Mesothelial cell of epicardium (in vitro differentiated cells): ENCODE data around the gene TMEM201. TPM values are rescaled to one million over a fixed set of nuclear protein-coding genes. Genes with fewer than 3 reads are reported as not detected.

Source experiments
- DNase-seq, 2 experiments: peaks; one replicate each; pipeline ENCODE4 v3.0.0; 2021; ENCODE audit warnings: low spot score in 2 of 2; ENCODE audit not compliant: unreplicated experiment in 2 of 2
- H3K27ac Mint-ChIP-seq: 2 replicates; pipeline ENCODE4 v1.8.0; 2021; ENCODE audit warnings: mixed read lengths
- H3K27me3 Mint-ChIP-seq: 2 replicates; pipeline ENCODE4 v1.8.0; 2021; ENCODE audit warnings: low read depth, mixed read lengths
- H3K36me3 Mint-ChIP-seq: 2 replicates; pipeline ENCODE4 v1.8.0; 2021; ENCODE audit warnings: mixed read lengths
- H3K4me1 Mint-ChIP-seq: 2 replicates; pipeline ENCODE4 v1.8.0; 2021; ENCODE audit warnings: mixed read lengths
- H3K4me3 Mint-ChIP-seq: 2 replicates; pipeline ENCODE4 v1.8.0; 2021; ENCODE audit warnings: mild to moderate bottlenecking, moderate library complexity, mixed read lengths
- H3K9me3 Mint-ChIP-seq: 2 replicates; pipeline ENCODE4 v1.8.0; 2021; ENCODE audit warnings: mixed read lengths
- total RNA-seq: library from RNA; stranded (reverse); gene quantifications from 3 replicates; pipeline ENCODE4 v1.2.1, GENCODE V29; 2021
- TF ChIP-seq, protein P1 (sequence below): fragments of 200-600 bp; sonication (generic); IDR thresholded peaks from one replicate; pipeline ENCODE4 v1.5.0; 2021; ENCODE audit warnings: antibody characterized with exemption; ENCODE audit not compliant: unreplicated experiment

The TMEM201 gene
- total RNA-seq, 1 donor from 2014 or later: 31.8 TPM

- Mint-ChIP-seq H3K27ac (no peak overlapping the region), H3K4me3 (no peak overlapping the region), H3K36me3 (peaks cover 2% of the 10 kb centered on the region), H3K9me3 (no peaks in the 10 kb centered on the region), H3K27me3 (no peaks in the 10 kb centered on the region), H3K4me1 (peaks cover 8% of the 10 kb centered on the region)
- no peak for DNase-seq
- TF ChIP-seq, protein P1, sequence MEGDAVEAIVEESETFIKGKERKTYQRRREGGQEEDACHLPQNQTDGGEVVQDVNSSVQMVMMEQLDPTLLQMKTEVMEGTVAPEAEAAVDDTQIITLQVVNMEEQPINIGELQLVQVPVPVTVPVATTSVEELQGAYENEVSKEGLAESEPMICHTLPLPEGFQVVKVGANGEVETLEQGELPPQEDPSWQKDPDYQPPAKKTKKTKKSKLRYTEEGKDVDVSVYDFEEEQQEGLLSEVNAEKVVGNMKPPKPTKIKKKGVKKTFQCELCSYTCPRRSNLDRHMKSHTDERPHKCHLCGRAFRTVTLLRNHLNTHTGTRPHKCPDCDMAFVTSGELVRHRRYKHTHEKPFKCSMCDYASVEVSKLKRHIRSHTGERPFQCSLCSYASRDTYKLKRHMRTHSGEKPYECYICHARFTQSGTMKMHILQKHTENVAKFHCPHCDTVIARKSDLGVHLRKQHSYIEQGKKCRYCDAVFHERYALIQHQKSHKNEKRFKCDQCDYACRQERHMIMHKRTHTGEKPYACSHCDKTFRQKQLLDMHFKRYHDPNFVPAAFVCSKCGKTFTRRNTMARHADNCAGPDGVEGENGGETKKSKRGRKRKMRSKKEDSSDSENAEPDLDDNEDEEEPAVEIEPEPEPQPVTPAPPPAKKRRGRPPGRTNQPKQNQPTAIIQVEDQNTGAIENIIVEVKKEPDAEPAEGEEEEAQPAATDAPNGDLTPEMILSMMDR: no peak
Observed at GRCh38 chr1:9599741-9600140, 11.0 kb downstream of the TMEM201 start.

GRCh38 chr1:9600861-9601834, 12.4 kb downstream of the TMEM201 start:
- peaks cover 6% of the 10 kb centered on the region for H3K4me1 Mint-ChIP-seq
- TF ChIP-seq, protein P1: no peak
- no peak overlapping the region for H3K4me3 Mint-ChIP-seq
- H3K27ac Mint-ChIP-seq: no peak overlapping the region
- no peaks in the 10 kb centered on the region for H3K27me3 Mint-ChIP-seq
- peaks cover 2% of the 10 kb centered on the region for H3K36me3 Mint-ChIP-seq
- no peaks in the 10 kb centered on the region for H3K9me3 Mint-ChIP-seq
- DNase-seq: no peak

GRCh38 chr1:9601942-9602793, 13.5 kb downstream of the TMEM201 start:
- TF ChIP-seq, protein P1: no peak
- H3K27ac Mint-ChIP-seq: no peak overlapping the region
- no peaks in the 10 kb centered on the region for H3K4me1 Mint-ChIP-seq
- H3K9me3 Mint-ChIP-seq: no peaks in the 10 kb centered on the region
- no peak overlapping the region for H3K4me3 Mint-ChIP-seq
- peaks cover 2% of the 10 kb centered on the region for H3K36me3 Mint-ChIP-seq
- H3K27me3 Mint-ChIP-seq: no peaks in the 10 kb centered on the region
- no peak for DNase-seq

- Mint-ChIP-seq H3K27ac (no peak overlapping the region), H3K4me1 (no peaks in the 10 kb centered on the region), H3K27me3 (no peaks in the 10 kb centered on the region), H3K36me3 (peaks cover 2% of the 10 kb centered on the region), H3K9me3 (no peaks in the 10 kb centered on the region), H3K4me3 (no peak overlapping the region)
- TF ChIP-seq, protein P1: no peak
- DNase-seq: no peak
Observed at GRCh38 chr1:9602794-9603167, 14.1 kb downstream of the TMEM201 start.

DNA sequence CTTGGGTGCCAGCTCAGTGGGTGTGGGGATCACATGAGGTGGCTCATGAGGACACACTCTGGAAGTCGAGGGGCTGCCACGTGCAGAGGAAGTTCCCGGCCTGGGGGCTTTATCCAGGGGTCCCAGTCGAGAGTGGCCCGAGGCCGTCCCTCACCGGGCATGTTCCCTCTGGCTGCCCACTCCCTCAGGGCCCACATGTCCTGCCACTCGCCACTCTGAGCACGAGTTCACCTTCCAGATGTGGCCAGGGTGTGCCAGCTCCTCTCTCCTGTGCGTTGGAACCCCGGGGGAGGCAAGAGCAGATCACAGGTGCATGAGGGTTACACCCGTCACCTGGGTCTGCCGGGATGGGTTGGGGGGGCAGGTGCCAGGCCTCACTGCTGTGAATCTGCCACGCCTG, 14.6 kb downstream of the TMEM201 start:
- H3K36me3 Mint-ChIP-seq: no peaks in the 10 kb centered on the region
- no peak overlapping the region for H3K27ac Mint-ChIP-seq
- TF ChIP-seq, protein P1: no peak
- H3K27me3 Mint-ChIP-seq: no peaks in the 10 kb centered on the region
- no peak for DNase-seq
- no peak overlapping the region for H3K4me3 Mint-ChIP-seq
- H3K4me1 Mint-ChIP-seq: no peaks in the 10 kb centered on the region
- no peaks in the 10 kb centered on the region for H3K9me3 Mint-ChIP-seq
